NB4 (cell line): ENCODE data around the gene SPTBN4.
"Not testable (repeated sequence)": the region's sequence is repeated elsewhere in the genome, so short reads cannot be mapped to it uniquely, and the experiment has no call there.

ENCODE experiments used
- MAX ChIP-seq: IDR thresholded peaks from 2 replicates; pipeline ENCODE4 v1.6.1; 2011; ENCODE audit warnings: low read depth, low read length
- MYC ChIP-seq: IDR thresholded peaks from 2 replicates; pipeline ENCODE4 v1.6.1; 2011; ENCODE audit warnings: low read depth, low read length
- POLR2A ChIP-seq: IDR thresholded peaks from 2 replicates; pipeline ENCODE4 v1.6.1; 2011; ENCODE audit warnings: mild to moderate bottlenecking; ENCODE audit not compliant: insufficient read length; ENCODE audit errors: extremely low read depth
- TF ChIP-seq, protein P1 (sequence below): IDR thresholded peaks from one replicate; pipeline ENCODE4 v1.5.1; 2012; ENCODE audit warnings: low read depth, low read length

- not testable (repeated sequence) for TF ChIP-seq MYC, POLR2A, MAX
- TF ChIP-seq, protein P1, sequence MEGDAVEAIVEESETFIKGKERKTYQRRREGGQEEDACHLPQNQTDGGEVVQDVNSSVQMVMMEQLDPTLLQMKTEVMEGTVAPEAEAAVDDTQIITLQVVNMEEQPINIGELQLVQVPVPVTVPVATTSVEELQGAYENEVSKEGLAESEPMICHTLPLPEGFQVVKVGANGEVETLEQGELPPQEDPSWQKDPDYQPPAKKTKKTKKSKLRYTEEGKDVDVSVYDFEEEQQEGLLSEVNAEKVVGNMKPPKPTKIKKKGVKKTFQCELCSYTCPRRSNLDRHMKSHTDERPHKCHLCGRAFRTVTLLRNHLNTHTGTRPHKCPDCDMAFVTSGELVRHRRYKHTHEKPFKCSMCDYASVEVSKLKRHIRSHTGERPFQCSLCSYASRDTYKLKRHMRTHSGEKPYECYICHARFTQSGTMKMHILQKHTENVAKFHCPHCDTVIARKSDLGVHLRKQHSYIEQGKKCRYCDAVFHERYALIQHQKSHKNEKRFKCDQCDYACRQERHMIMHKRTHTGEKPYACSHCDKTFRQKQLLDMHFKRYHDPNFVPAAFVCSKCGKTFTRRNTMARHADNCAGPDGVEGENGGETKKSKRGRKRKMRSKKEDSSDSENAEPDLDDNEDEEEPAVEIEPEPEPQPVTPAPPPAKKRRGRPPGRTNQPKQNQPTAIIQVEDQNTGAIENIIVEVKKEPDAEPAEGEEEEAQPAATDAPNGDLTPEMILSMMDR, result not testable (repeated sequence)
Measured at GRCh38 chr19:40428197-40428596, 38.6 kb upstream of the SPTBN4 start.
